ENCODE data around the gene CEBPG. TPM values are rescaled to one million over a fixed set of nuclear protein-coding genes. Genes with fewer than 3 reads are reported as not detected.
A peak's percentile ranks its signal among the peaks of the same experiment; 100 is the strongest.

CEBPG gene
- total and polyA plus RNA-seq, 9 of the 15 experiments (the other 6 are each of a cell fraction or from before 2014, with no cell fraction given): 9.5 to 34.9 (median 30.9) TPM

DNA sequence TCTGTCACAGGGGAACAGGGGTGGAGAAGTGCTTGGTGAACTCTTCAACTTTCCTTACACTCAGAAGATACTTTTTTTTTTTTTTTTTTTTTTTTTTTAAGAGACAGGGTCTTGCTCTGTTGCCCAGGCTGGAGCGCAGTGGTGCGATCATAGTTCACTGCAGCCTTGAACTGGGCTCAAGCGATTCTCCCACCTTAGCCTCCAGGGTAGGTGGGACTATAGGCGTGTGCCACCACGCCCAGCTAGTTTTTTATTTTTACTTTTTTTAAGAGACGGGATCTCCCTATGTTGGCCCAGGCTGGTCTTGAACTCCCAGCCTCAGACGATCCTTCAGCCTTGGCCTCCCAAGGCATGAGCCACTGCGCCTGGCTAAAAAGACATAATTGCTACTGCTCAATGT lies 11.5 kb downstream of the CEBPG start:
- POLR2A ChIA-PET: interaction anchor here (1.2 to 6.1 kb wide), 4 partner anchors 10 to 201 kb away, joined by 4 to 50 read pairs (median 6); partner anchors contain the start of gene CEBPG
- H3K27ac ChIP-seq (ENCODE audit: extremely low read depth, low read depth, low read length): no peak overlapping the region
- WGBS (ENCODE audit: insufficient coverage, low coverage, missing lambda C conversion rate): 86% methylated on average over 8 of the region's 8 CpGs

DNA sequence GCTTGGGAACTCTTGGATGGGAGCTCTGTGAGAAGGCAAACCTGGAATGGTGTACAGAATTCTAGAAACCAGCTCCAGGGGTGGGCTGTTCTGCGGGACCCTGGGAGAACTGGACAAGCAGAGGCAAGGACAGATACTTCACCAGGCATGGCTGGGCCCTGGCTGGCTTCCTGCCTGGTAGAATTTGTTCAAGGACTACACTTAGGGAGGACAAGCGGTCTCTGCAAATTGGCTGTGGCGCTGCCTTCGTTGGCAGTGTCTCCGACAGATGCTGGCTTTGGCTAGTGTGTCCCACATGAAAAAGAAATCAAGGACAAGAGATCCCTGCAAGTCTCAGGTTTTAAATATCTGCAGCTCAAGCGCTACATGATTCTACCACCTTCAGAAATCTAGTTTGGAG lies 12.4 kb downstream of the CEBPG start:
- H4K20me1 ChIP-seq (replicated peaks; ENCODE audit: control insufficient read depth, insufficient read depth, low read length): peaks cover 47% of the 10 kb centered on the region
- H3K4me1 ChIP-seq (replicated peaks in 1 of 2; ENCODE audit: control insufficient read depth in 2 of 2, insufficient read depth in 2 of 2, low read length in 2 of 2): peaks cover 0 to 17% of the 10 kb centered on the region in 2 experiments; a peak in 2 of 5 replicates
- H3K9ac ChIP-seq (ENCODE audit: insufficient read depth in 1 of 2, low read depth in 2 of 2, low read length in 2 of 2): no peak overlapping the region
- FAIRE-seq (no peak), DNase-seq (ENCODE audit: extremely low read depth in 1 of 4, low spot score in 3 of 4) (no peak), ATAC-seq (no peak)
- H3K9me3 ChIP-seq (replicated peaks; ENCODE audit: control insufficient read depth, insufficient read depth, low read depth, low read length): no peaks in the 10 kb centered on the region
- peaks cover 13% of the 10 kb centered on the region; the same call in 2 of the 3 replicates for H3K79me2 ChIP-seq (ENCODE audit: control insufficient read depth, insufficient read depth, low read length)
- H3K9me1 ChIP-seq (ENCODE audit: control insufficient read depth, insufficient read depth, low read length): peaks cover 2% of the 10 kb centered on the region
- ChIA-PET CTCF (ENCODE audit: low intra/inter-chr PET ratio) (no interaction called here), POLR2A (interaction anchor here (1.4 to 6.1 kb wide), 3 partner anchors 9 to 13 kb away, joined by 5 to 50 read pairs (median 6); partner anchors contain the start of gene CEBPG)
- intact Hi-C loops (cut with micrococcal nuclease): no loop called here
- no peak overlapping the region for H3K4me3 ChIP-seq
- H3K4me2 ChIP-seq (ENCODE audit: insufficient read depth, low read length): no peak overlapping the region
- in situ Hi-C loops (cut with MboI): no loop called here
- WGBS (ENCODE audit: insufficient coverage, low coverage, missing lambda C conversion rate): 91% methylated on average over 6 of the region's 6 CpGs
- no peaks in the 10 kb centered on the region for H3K27me3 ChIP-seq (ENCODE audit: control insufficient read depth in 2 of 2, insufficient read depth in 2 of 2, low read length in 2 of 2)
- BruUV-seq (replicated peaks): no TSS peak
- no peak overlapping the region for H3K27ac ChIP-seq (ENCODE audit: extremely low read depth, low read depth, low read length)
- no peak overlapping the region for H2AFZ ChIP-seq (ENCODE audit: low read depth, low read length)
- H3K36me3 ChIP-seq (ENCODE audit: control insufficient read depth, insufficient read depth, low read length): peaks cover 8% of the 10 kb centered on the region; the same call in 1 of the 3 replicates
- TF ChIP-seq MEF2A (IDR thresholded peaks at IDR 0.05; ENCODE audit: control insufficient read depth, low read depth, low read length) (no peak), FOXA3 (CRISPR knock-in tag; conservative IDR thresholded peaks at IDR 0.05 in 1 of 2, IDR thresholded peaks at IDR 0.05 in 1 of 2) (no peak), SRSF3 (IDR thresholded peaks at IDR 0.05; ENCODE audit: insufficient read depth, low read length) (no peak), RFX7 (CRISPR knock-in tag; IDR thresholded peaks at IDR 0.05) (no peak), RCOR1 (IDR thresholded peaks at IDR 0.05; ENCODE audit: borderline replicate concordance in 1 of 2, low read depth in 2 of 2, low read length in 2 of 2) (no peak), C11orf30 (IDR thresholded peaks at IDR 0.05; ENCODE audit: low read depth) (no peak), CCNT2 (IDR thresholded peaks at IDR 0.05; ENCODE audit: borderline replicate concordance, extremely low read depth, insufficient read length, low read depth, low read length) (no peak), ZNF239 (CRISPR knock-in tag; IDR thresholded peaks at IDR 0.05) (no peak), KAT7 (CRISPR knock-in tag; IDR thresholded peaks at IDR 0.05; ENCODE audit: borderline replicate concordance) (no peak), TFAM (CRISPR knock-in tag; conservative IDR thresholded peaks at IDR 0.05) (no peak)

More for the DNA sequence above, 11.5 kb downstream of the CEBPG start:
- H3K27me3 ChIP-seq (ENCODE audit: control insufficient read depth in 2 of 2, insufficient read depth in 2 of 2, low read length in 2 of 2): no peaks in the 10 kb centered on the region
- DNase-seq (ENCODE audit: extremely low read depth in 1 of 4, low spot score in 3 of 4): no peak
- no peaks in the 10 kb centered on the region for H3K9me3 ChIP-seq (replicated peaks; ENCODE audit: control insufficient read depth, insufficient read depth, low read depth, low read length)
- intact Hi-C loops (cut with micrococcal nuclease) (no loop called here), in situ Hi-C loops (cut with MboI) (no loop called here)
- H4K20me1 ChIP-seq (replicated peaks; ENCODE audit: control insufficient read depth, insufficient read depth, low read length): peaks cover 52% of the 10 kb centered on the region
- TF ChIP-seq MTA2 (IDR thresholded peaks at IDR 0.05; ENCODE audit: low read depth) (no peak), TFAM (CRISPR knock-in tag; conservative IDR thresholded peaks at IDR 0.05) (no peak), ZNF121 (CRISPR knock-in tag; conservative IDR thresholded peaks at IDR 0.05) (peak; percentile 92), CBX1 (IDR thresholded peaks at IDR 0.05; ENCODE audit: low read depth) (no peak), KAT2B (IDR thresholded peaks at IDR 0.05; ENCODE audit: low read depth, low read length) (no peak), U2AF2 (optimal IDR thresholded peaks at IDR 0.05; ENCODE audit: low read depth, low read length) (no peak), CBX3 (IDR thresholded peaks at IDR 0.05; ENCODE audit: borderline replicate concordance in 1 of 2, low read length in 2 of 2) (no peak)
- no peak overlapping the region for H3K4me3 ChIP-seq
- BruUV-seq (replicated peaks): no TSS peak
- no peak overlapping the region for H2AFZ ChIP-seq (ENCODE audit: low read depth, low read length)
- no peak for ATAC-seq
- peaks cover 0 to 10% of the 10 kb centered on the region in 2 experiments; a peak in 2 of 5 replicates for H3K4me1 ChIP-seq (replicated peaks in 1 of 2; ENCODE audit: control insufficient read depth in 2 of 2, insufficient read depth in 2 of 2, low read length in 2 of 2)
- H3K4me2 ChIP-seq (ENCODE audit: insufficient read depth, low read length): no peak overlapping the region
- peaks cover 22% of the 10 kb centered on the region; the same call in 2 of the 3 replicates for H3K79me2 ChIP-seq (ENCODE audit: control insufficient read depth, insufficient read depth, low read length)
- peaks cover 16% of the 10 kb centered on the region; the same call in 2 of the 3 replicates for H3K36me3 ChIP-seq (ENCODE audit: control insufficient read depth, insufficient read depth, low read length)
- CTCF ChIA-PET (ENCODE audit: low intra/inter-chr PET ratio): no interaction called here
- no peak overlapping the region for H3K9ac ChIP-seq (ENCODE audit: insufficient read depth in 1 of 2, low read depth in 2 of 2, low read length in 2 of 2)
- H3K9me1 ChIP-seq (ENCODE audit: control insufficient read depth, insufficient read depth, low read length): no peaks in the 10 kb centered on the region
- FAIRE-seq: no peak

Data from K562 (cell line).